DOHH2 (cell line): ENCODE results near the gene SP6.

Experiments
- EZH2phosphoT487 ChIP-seq: fragments of 200-600 bp; sonication (generic); IDR thresholded peaks from 2 replicates; pipeline ENCODE4 v1.6.1; 2017; ENCODE audit warnings: borderline replicate concordance, mild to moderate bottlenecking, antibody characterized with exemption, low read length, moderate library complexity, mixed read lengths
- TF ChIP-seq, protein P1 (sequence below): fragments of 200-600 bp; sonication (generic); IDR thresholded peaks from one replicate; pipeline ENCODE4 v1.5.1; 2014; ENCODE audit warnings: antibody characterized with exemption, mild to moderate bottlenecking, low read depth, low read length; ENCODE audit not compliant: poor library complexity, severe bottlenecking

DNA sequence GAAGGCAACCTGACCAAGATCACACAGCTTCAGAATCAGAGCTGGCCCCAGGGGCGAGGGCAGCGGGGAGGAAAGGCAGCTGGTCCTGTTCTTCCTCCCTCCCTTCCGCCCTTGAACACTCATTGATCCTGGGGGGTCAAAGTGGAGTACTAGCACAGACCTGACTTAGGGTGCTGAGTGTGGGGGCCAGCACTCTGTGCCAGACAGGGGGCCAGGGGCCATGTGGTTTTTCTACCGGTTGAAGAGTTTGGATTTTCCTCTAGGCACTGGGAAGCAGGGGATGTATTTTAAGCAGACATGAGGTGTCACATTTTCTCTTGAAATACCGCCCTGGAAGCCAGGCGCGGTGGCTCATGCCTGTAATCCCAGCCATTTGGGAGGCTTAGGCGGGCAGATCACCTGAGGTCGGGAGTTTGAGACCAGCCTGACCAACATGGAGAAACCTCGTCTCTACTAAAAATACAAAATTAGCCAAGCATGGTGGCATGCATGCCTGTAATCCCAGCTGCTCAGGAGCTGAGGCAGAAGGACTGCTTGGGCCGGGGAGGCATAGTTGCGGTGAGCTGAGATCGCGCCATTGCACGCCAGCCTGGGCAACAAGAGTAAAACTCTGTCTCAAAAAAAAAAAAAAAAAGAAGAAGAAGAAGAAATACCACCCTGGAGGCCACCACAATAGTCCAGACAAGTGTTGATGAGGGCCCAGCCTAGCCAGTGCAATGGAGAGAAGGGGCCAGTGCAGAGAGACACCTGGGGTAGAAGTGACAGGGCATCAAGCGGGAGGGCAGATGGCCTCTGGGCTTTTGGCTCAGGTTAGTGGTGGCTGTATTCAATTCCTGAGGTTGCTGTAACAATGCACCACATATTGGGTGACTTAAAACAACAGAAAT, 44.7 kb downstream of the SP6 start:
- TF ChIP-seq, protein P1, sequence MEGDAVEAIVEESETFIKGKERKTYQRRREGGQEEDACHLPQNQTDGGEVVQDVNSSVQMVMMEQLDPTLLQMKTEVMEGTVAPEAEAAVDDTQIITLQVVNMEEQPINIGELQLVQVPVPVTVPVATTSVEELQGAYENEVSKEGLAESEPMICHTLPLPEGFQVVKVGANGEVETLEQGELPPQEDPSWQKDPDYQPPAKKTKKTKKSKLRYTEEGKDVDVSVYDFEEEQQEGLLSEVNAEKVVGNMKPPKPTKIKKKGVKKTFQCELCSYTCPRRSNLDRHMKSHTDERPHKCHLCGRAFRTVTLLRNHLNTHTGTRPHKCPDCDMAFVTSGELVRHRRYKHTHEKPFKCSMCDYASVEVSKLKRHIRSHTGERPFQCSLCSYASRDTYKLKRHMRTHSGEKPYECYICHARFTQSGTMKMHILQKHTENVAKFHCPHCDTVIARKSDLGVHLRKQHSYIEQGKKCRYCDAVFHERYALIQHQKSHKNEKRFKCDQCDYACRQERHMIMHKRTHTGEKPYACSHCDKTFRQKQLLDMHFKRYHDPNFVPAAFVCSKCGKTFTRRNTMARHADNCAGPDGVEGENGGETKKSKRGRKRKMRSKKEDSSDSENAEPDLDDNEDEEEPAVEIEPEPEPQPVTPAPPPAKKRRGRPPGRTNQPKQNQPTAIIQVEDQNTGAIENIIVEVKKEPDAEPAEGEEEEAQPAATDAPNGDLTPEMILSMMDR: no peak
- no peak for TF ChIP-seq EZH2phosphoT487
